ENCODE data around the gene FOXRED1. TPM values are rescaled to one million over a fixed set of nuclear protein-coding genes. Genes with fewer than 3 reads are reported as not detected.

The FOXRED1 gene
- 30.1 TPM for polyA plus RNA-seq (2012; ENCODE audit: missing spikeins)

- DNase-seq (ENCODE audit: insufficient read length): peak; percentile 100
- TF ChIP-seq POLR2AphosphoS5 (IDR thresholded peaks at IDR 0.05; ENCODE audit: low read depth, low read length) (peak; percentile 80), POLR2A (IDR thresholded peaks at IDR 0.05; ENCODE audit: low read depth, low read length) (peak; percentile 85; the same call in 1 of the 2 replicates), TAF1 (IDR thresholded peaks at IDR 0.05; ENCODE audit: borderline replicate concordance, low read depth, low read length) (peak; percentile 62; the same call in 1 of the 2 replicates)
- FAIRE-seq: peak; percentile 100
These were observed at the start of gene FOXRED1, which contains the start of gene SRPRA for GRCh38 chr11:126268708-126269579. Gene FOXRED1, plus strand, starts transcription at chr11:126269154. Its CDS starts 53 bp downstream, at chr11:126269207. Gene SRPRA, minus strand, starts transcription at chr11:126268895. Its CDS starts 91 bp downstream, at chr11:126268804.

- FAIRE-seq: no peak
- no peak for DNase-seq (ENCODE audit: insufficient read length)
- TF ChIP-seq TAF1 (IDR thresholded peaks at IDR 0.05; ENCODE audit: borderline replicate concordance, low read depth, low read length) (no peak), POLR2AphosphoS5 (IDR thresholded peaks at IDR 0.05; ENCODE audit: low read depth, low read length) (no peak), POLR2A (IDR thresholded peaks at IDR 0.05; ENCODE audit: low read depth, low read length) (no peak)
These were observed 49.4 kb upstream of the FOXRED1 start for GRCh38 chr11:126219547-126219946.

- DNase-seq (ENCODE audit: insufficient read length) (no peak), FAIRE-seq (no peak)
- TF ChIP-seq POLR2A (IDR thresholded peaks at IDR 0.05; ENCODE audit: low read depth, low read length) (no peak), POLR2AphosphoS5 (IDR thresholded peaks at IDR 0.05; ENCODE audit: low read depth, low read length) (no peak), TAF1 (IDR thresholded peaks at IDR 0.05; ENCODE audit: borderline replicate concordance, low read depth, low read length) (no peak)
These were observed 44.2 kb upstream of the FOXRED1 start for GRCh38 chr11:126224647-126225294.

- DNase-seq (ENCODE audit: insufficient read length): no peak
- TF ChIP-seq POLR2A (IDR thresholded peaks at IDR 0.05; ENCODE audit: low read depth, low read length): no peak
- FAIRE-seq: no peak
These were observed 43.7 kb upstream of the FOXRED1 start for GRCh38 chr11:126225295-126225665.

GRCh38 chr11:126226334-126227084, 42.4 kb upstream of the FOXRED1 start:
- TF ChIP-seq TAF1 (IDR thresholded peaks at IDR 0.05; ENCODE audit: borderline replicate concordance, low read depth, low read length): no peak
- no peak for TF ChIP-seq POLR2A (IDR thresholded peaks at IDR 0.05; ENCODE audit: low read depth, low read length)
- no peak for TF ChIP-seq POLR2AphosphoS5 (IDR thresholded peaks at IDR 0.05; ENCODE audit: low read depth, low read length)
- DNase-seq (ENCODE audit: insufficient read length) (no peak), FAIRE-seq (no peak)

GRCh38 chr11:126229858-126230540, 39.0 kb upstream of the FOXRED1 start:
- no peak for TF ChIP-seq TAF1 (IDR thresholded peaks at IDR 0.05; ENCODE audit: borderline replicate concordance, low read depth, low read length)
- TF ChIP-seq POLR2A (IDR thresholded peaks at IDR 0.05; ENCODE audit: low read depth, low read length): no peak
- no peak for TF ChIP-seq POLR2AphosphoS5 (IDR thresholded peaks at IDR 0.05; ENCODE audit: low read depth, low read length)
- FAIRE-seq (peak; percentile 73), DNase-seq (ENCODE audit: insufficient read length) (no peak)

- FAIRE-seq: peak; percentile 80
- TF ChIP-seq POLR2A (IDR thresholded peaks at IDR 0.05; ENCODE audit: low read depth, low read length) (no peak), TAF1 (IDR thresholded peaks at IDR 0.05; ENCODE audit: borderline replicate concordance, low read depth, low read length) (no peak), POLR2AphosphoS5 (IDR thresholded peaks at IDR 0.05; ENCODE audit: low read depth, low read length) (no peak)
- no peak for DNase-seq (ENCODE audit: insufficient read length)
These were observed 37.1 kb upstream of the FOXRED1 start for GRCh38 chr11:126231725-126232459.

- TF ChIP-seq POLR2AphosphoS5 (IDR thresholded peaks at IDR 0.05; ENCODE audit: low read depth, low read length): no peak
- TF ChIP-seq TAF1 (IDR thresholded peaks at IDR 0.05; ENCODE audit: borderline replicate concordance, low read depth, low read length): no peak
- TF ChIP-seq POLR2A (IDR thresholded peaks at IDR 0.05; ENCODE audit: low read depth, low read length): no peak
- no peak for DNase-seq (ENCODE audit: insufficient read length)
- no peak for FAIRE-seq
These were observed 36.3 kb upstream of the FOXRED1 start for GRCh38 chr11:126232683-126233082.

GRCh38 chr11:126233391-126233790, 35.6 kb upstream of the FOXRED1 start:
- no peak for DNase-seq (ENCODE audit: insufficient read length)
- FAIRE-seq: no peak
- TF ChIP-seq POLR2A (IDR thresholded peaks at IDR 0.05; ENCODE audit: low read depth, low read length) (no peak), TAF1 (IDR thresholded peaks at IDR 0.05; ENCODE audit: borderline replicate concordance, low read depth, low read length) (no peak), POLR2AphosphoS5 (IDR thresholded peaks at IDR 0.05; ENCODE audit: low read depth, low read length) (no peak)

- TF ChIP-seq POLR2AphosphoS5 (IDR thresholded peaks at IDR 0.05; ENCODE audit: low read depth, low read length) (no peak), TAF1 (IDR thresholded peaks at IDR 0.05; ENCODE audit: borderline replicate concordance, low read depth, low read length) (no peak), POLR2A (IDR thresholded peaks at IDR 0.05; ENCODE audit: low read depth, low read length) (no peak)
- DNase-seq (ENCODE audit: insufficient read length) (no peak), FAIRE-seq (peak; percentile 36)
These were observed 22.3 kb upstream of the FOXRED1 start for GRCh38 chr11:126246636-126247035.
